Measurements from ENCODE around the gene SUN1. TPM values are rescaled to one million over a fixed set of nuclear protein-coding genes. Genes with fewer than 3 reads are reported as not detected.

Gene SUN1
- total RNA-seq, 1 donor from 2014 or later: 111 TPM

DNA sequence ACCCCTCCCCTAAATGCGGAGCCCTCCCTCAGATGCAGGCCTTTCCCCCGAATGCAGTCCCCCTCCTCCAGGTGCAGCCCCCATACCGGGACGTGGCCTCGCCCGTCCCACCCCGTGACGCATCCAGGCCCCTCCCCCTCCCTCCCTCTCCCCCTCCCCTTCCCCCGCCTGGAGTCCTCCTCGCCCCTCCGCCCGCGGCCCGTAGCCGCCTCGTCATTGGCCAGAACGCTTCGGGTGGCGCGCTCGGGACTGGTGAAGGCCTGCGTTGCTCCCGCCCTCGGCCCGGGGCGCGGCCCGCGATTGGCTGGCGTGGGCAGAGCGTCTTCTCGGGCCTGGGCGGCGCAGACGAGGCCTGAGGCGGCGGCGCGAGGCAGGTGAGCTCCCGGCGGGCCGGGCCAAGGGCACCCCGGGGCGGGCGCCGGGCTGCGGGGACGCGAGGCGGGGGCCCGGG lies 16.0 kb upstream of the SUN1 start:
- intact Hi-C loops (cut with DNase I): no loop called here
- Histone ChIP-seq H3K27me3 (ENCODE audit: low read depth) (no peaks in the 10 kb centered on the region), H3K27ac (peak overlapping the region; percentile 72), H3K36me3 (no peaks in the 10 kb centered on the region), H3K4me3 (peak overlapping the region; percentile 74), H3K9me3 (no peaks in the 10 kb centered on the region), H3K4me1 (peaks cover 44% of the 10 kb centered on the region)
- ATAC-seq (peak; percentile 95 to 97), DNase-seq (peak; percentile 98)
- TF ChIP-seq, protein P1, sequence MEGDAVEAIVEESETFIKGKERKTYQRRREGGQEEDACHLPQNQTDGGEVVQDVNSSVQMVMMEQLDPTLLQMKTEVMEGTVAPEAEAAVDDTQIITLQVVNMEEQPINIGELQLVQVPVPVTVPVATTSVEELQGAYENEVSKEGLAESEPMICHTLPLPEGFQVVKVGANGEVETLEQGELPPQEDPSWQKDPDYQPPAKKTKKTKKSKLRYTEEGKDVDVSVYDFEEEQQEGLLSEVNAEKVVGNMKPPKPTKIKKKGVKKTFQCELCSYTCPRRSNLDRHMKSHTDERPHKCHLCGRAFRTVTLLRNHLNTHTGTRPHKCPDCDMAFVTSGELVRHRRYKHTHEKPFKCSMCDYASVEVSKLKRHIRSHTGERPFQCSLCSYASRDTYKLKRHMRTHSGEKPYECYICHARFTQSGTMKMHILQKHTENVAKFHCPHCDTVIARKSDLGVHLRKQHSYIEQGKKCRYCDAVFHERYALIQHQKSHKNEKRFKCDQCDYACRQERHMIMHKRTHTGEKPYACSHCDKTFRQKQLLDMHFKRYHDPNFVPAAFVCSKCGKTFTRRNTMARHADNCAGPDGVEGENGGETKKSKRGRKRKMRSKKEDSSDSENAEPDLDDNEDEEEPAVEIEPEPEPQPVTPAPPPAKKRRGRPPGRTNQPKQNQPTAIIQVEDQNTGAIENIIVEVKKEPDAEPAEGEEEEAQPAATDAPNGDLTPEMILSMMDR (IDR thresholded peaks at IDR 0.05): no peak

DNA sequence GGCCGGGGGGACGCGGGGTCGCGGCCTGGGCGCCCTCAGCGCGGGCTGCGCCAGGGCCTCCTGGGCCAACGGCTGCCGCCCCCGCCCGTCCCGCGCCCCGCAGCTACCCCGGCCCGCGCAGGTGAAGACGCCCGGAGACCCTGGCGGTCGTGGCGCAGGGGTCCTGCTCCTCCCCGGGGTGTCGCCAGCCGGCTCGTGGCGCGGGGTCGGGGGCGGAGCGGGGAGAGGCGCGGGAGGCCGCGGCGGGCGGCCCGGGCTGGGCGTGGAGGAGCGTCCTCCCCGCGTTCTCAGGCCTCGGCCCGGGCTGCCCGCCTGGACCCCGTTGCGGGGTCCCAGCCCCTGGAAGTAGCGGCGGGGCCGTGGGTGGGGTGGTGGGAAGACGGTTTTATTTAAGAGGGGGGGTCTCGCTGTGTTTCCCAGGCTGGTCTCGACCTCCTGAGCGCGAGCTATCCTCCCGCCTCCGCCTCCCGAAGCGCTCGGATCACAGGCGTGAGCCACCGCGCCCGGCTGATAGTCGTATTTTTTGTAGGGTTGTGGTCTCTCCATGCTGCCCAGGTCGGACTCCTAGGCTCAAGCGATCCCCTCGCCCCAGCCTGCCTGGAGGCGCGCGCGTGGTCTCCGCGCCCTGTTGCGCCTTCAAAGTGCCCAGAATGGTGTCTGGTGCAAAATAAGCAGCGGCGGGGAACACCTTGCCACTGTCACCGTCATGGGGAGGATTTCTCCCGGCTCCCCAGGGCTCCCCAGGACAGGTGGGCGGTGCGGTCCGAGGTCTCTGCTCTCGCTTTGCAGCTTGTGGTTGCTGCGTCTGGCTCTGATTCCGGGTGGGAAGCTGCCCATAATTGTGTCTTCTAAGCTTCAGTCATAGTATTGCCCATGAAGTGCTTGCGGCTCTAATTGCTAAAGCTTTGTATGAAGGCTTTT lies 15.3 kb upstream of the SUN1 start:
- Histone ChIP-seq H3K9me3 (no peaks in the 10 kb centered on the region), H3K36me3 (no peaks in the 10 kb centered on the region), H3K27ac (peak overlapping the region; percentile 79), H3K4me1 (peaks cover 48% of the 10 kb centered on the region), H3K4me3 (peak overlapping the region; percentile 74), H3K27me3 (ENCODE audit: low read depth) (no peaks in the 10 kb centered on the region)
- DNase-seq (peak; percentile 48), ATAC-seq (no peak)
- TF ChIP-seq, protein P1 (IDR thresholded peaks at IDR 0.05): no peak
- intact Hi-C loops (cut with DNase I): no loop called here

- H3K4me1 ChIP-seq: peaks cover 49% of the 10 kb centered on the region
- intact Hi-C loops (cut with DNase I): no loop called here
- H3K27me3 ChIP-seq (ENCODE audit: low read depth): no peaks in the 10 kb centered on the region
- no peak for DNase-seq
- TF ChIP-seq, protein P1 (IDR thresholded peaks at IDR 0.05): peak; percentile 35
- H3K9me3 ChIP-seq: no peaks in the 10 kb centered on the region
- H3K27ac ChIP-seq: no peak overlapping the region
- ATAC-seq: no peak
- H3K36me3 ChIP-seq: no peaks in the 10 kb centered on the region
- H3K4me3 ChIP-seq: peak overlapping the region; percentile 74
Observed at GRCh38 chr7:818031-818699, 14.1 kb upstream of the SUN1 start.

DNA sequence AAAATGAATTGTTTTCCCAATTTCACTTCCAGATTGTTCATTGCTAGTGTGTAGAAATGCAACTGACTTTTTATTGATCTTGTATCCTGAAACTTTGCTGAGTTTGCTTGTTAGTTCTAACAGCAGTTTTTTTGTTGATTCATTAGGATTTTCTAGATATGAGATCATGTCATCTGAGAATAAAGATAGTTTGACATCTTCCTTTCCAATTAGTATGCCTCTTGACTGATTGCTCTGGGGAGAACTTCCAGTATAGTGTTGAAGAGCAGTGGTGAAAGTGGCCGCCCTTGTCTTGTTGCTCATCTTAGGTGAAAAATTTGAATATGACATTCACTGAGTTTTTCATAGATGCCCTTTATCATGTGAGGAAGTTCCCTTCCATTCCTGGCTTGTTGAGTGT lies 11.9 kb upstream of the SUN1 start:
- no peaks in the 10 kb centered on the region for H3K36me3 ChIP-seq
- intact Hi-C loops (cut with DNase I): no loop called here
- H3K4me1 ChIP-seq: peaks cover 62% of the 10 kb centered on the region
- no peak for ATAC-seq
- no peaks in the 10 kb centered on the region for H3K27me3 ChIP-seq (ENCODE audit: low read depth)
- TF ChIP-seq, protein P1 (IDR thresholded peaks at IDR 0.05): no peak
- no peak overlapping the region for H3K27ac ChIP-seq
- H3K9me3 ChIP-seq: no peaks in the 10 kb centered on the region
- H3K4me3 ChIP-seq: no peak overlapping the region
- no peak for DNase-seq

DNA sequence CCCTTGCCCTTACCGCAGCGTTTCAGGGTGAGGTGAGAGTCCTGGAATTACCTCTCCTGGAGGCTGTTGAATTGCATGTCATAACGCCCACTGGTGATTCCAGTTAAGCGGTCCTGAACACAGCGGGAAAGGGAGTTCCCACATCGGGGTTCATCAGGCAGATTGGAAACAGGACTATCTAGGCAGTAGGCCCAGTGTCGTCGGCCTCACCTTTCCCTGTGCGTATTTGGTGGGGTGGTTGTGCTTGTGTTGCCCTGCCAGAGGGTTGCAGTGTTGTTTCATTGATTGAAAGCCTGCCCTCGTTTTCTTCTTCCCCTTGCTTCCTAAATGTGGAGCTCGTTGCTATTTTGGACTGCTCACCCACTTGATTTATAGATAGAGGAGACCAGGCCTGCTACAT lies 10.6 kb upstream of the SUN1 start:
- Histone ChIP-seq H3K27ac (no peak overlapping the region), H3K36me3 (no peaks in the 10 kb centered on the region), H3K9me3 (no peaks in the 10 kb centered on the region), H3K4me1 (peaks cover 67% of the 10 kb centered on the region), H3K27me3 (ENCODE audit: low read depth) (no peaks in the 10 kb centered on the region), H3K4me3 (no peak overlapping the region)
- ATAC-seq (no peak), DNase-seq (peak; percentile 27)
- TF ChIP-seq, protein P1 (IDR thresholded peaks at IDR 0.05): no peak
- intact Hi-C loops (cut with DNase I): no loop called here
